Endothelial cell (in vitro differentiated cells): Measurements from ENCODE around the gene HSPD1. TPM values are rescaled to one million over a fixed set of nuclear protein-coding genes. Genes with fewer than 3 reads are reported as not detected.
"Not testable (repeated sequence)": the region's sequence is repeated elsewhere in the genome, so short reads cannot be mapped to it uniquely, and the experiment has no call there.

Source experiments
- DNase-seq: peaks from one replicate; pipeline ENCODE4 v3.0.0; 2021; ENCODE audit warnings: low spot score
- H3K27ac Mint-ChIP-seq: one replicate; pipeline ENCODE4 v1.8.0; 2021; ENCODE audit warnings: mixed read lengths, inconsistent platforms; ENCODE audit not compliant: unreplicated experiment
- H3K27me3 Mint-ChIP-seq: one replicate; pipeline ENCODE4 v1.8.0; 2021; ENCODE audit warnings: mild to moderate bottlenecking, moderate library complexity, mixed read lengths, inconsistent platforms; ENCODE audit not compliant: unreplicated experiment
- H3K36me3 Mint-ChIP-seq: one replicate; pipeline ENCODE4 v1.8.0; 2021; ENCODE audit warnings: mild to moderate bottlenecking, low read depth, mixed read lengths, inconsistent platforms; ENCODE audit not compliant: unreplicated experiment
- H3K4me1 Mint-ChIP-seq: one replicate; pipeline ENCODE4 v1.8.0; 2021; ENCODE audit warnings: mild to moderate bottlenecking, mixed read lengths, inconsistent platforms; ENCODE audit not compliant: unreplicated experiment
- H3K4me3 Mint-ChIP-seq: one replicate; pipeline ENCODE4 v1.8.0; 2021; ENCODE audit warnings: mild to moderate bottlenecking, mixed read lengths, inconsistent platforms; ENCODE audit not compliant: unreplicated experiment
- H3K9me3 Mint-ChIP-seq: one replicate; pipeline ENCODE4 v1.8.0; 2021; ENCODE audit warnings: mixed read lengths, inconsistent platforms; ENCODE audit not compliant: unreplicated experiment
- total RNA-seq: library from RNA; stranded (reverse); fragmentation: NEBNext Ultra II Directional; extraction: Animal tissue kit (Norgen Biotek cat#: 25700); gene quantifications from one replicate; pipeline ENCODE4 v1.2.1, GENCODE V29; 2021; ENCODE audit not compliant: unreplicated experiment
- TF ChIP-seq, protein P1 (sequence below): fragments of 200-600 bp; sonication (generic); IDR thresholded peaks from one replicate; pipeline ENCODE4 v1.5.0; 2021; ENCODE audit warnings: antibody characterized with exemption; ENCODE audit not compliant: unreplicated experiment

Gene HSPD1
- total RNA-seq, 1 donor from 2014 or later = 212 TPM

DNA sequence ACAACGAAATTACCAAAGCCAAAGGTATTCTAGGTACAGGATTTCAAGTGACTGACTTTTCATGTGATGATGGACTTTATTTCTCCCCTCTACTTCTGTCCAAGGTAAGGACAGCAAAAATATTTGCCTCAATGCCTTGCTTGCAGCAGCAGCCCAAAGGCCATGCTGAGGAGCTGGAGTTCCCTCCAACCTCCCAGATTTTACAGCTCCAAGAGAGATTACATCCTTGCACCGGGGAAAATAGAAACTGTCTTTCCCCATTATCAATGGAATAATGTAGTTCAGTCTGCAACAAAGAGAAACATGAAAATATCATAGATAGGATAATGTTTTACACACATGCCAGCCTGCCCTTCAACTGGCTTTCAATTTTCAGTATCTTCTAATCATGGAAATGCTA lies 13.5 kb downstream of the HSPD1 start:
- DNase-seq = no peak
- Mint-ChIP-seq H3K27me3 (peaks cover 2% of the 10 kb centered on the region), H3K4me1 (no peaks in the 10 kb centered on the region), H3K9me3 (no peaks in the 10 kb centered on the region), H3K27ac (no peak overlapping the region), H3K4me3 (peak overlapping the region; percentile 78), H3K36me3 (peaks cover 38% of the 10 kb centered on the region)
- TF ChIP-seq, protein P1, sequence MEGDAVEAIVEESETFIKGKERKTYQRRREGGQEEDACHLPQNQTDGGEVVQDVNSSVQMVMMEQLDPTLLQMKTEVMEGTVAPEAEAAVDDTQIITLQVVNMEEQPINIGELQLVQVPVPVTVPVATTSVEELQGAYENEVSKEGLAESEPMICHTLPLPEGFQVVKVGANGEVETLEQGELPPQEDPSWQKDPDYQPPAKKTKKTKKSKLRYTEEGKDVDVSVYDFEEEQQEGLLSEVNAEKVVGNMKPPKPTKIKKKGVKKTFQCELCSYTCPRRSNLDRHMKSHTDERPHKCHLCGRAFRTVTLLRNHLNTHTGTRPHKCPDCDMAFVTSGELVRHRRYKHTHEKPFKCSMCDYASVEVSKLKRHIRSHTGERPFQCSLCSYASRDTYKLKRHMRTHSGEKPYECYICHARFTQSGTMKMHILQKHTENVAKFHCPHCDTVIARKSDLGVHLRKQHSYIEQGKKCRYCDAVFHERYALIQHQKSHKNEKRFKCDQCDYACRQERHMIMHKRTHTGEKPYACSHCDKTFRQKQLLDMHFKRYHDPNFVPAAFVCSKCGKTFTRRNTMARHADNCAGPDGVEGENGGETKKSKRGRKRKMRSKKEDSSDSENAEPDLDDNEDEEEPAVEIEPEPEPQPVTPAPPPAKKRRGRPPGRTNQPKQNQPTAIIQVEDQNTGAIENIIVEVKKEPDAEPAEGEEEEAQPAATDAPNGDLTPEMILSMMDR = no peak

- H3K36me3 Mint-ChIP-seq = peaks cover 41% of the 10 kb centered on the region
- DNase-seq, H3K4me3 Mint-ChIP-seq, H3K27me3 Mint-ChIP-seq, H3K9me3 Mint-ChIP-seq, H3K4me1 Mint-ChIP-seq: not testable (repeated sequence)
- peak overlapping the region; percentile 31 for H3K27ac Mint-ChIP-seq
These were observed 15.4 kb downstream of the HSPD1 start for GRCh38 chr2:197484248-197484647.

- Mint-ChIP-seq H3K4me3 (peak overlapping the region; percentile 10), H3K4me1 (peaks cover 21% of the 10 kb centered on the region), H3K27ac (no peak overlapping the region), H3K27me3 (peaks cover 4% of the 10 kb centered on the region), H3K36me3 (peaks cover 22% of the 10 kb centered on the region), H3K9me3 (no peaks in the 10 kb centered on the region)
- TF ChIP-seq, protein P1 = no peak
- no peak for DNase-seq
These were observed 19.2 kb downstream of the HSPD1 start for GRCh38 chr2:197480165-197481036.

DNA sequence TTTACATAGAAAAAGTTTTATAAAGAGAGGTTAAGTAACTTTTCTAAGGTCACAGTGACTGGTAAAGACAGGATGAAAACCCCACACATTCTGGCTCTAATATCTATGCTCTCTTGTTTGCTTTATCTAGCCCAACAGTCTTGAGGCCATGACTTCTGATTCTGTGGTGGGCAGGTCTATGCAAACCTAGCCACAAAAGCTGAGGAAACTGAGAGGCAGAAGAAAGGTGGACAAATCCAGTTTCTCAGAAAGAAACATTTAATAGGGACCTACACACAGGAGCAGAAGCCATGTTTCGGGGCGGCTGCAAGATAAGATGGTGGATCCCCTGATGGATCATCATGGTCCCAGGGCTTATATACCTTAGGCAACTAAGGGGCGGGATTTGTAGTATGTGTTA lies 21.8 kb downstream of the HSPD1 start:
- DNase-seq = no peak
- Mint-ChIP-seq H3K9me3 (no peaks in the 10 kb centered on the region), H3K4me1 (peaks cover 22% of the 10 kb centered on the region), H3K27me3 (peaks cover 3% of the 10 kb centered on the region), H3K36me3 (peaks cover 17% of the 10 kb centered on the region), H3K4me3 (no peak overlapping the region), H3K27ac (peak overlapping the region; percentile 79)
- TF ChIP-seq, protein P1 = no peak

- peaks cover 17% of the 10 kb centered on the region for H3K36me3 Mint-ChIP-seq
- H3K4me3 Mint-ChIP-seq = no peak overlapping the region
- H3K4me1 Mint-ChIP-seq = peaks cover 3% of the 10 kb centered on the region
- TF ChIP-seq, protein P1 = no peak
- H3K27me3 Mint-ChIP-seq = peaks cover 2% of the 10 kb centered on the region
- H3K9me3 Mint-ChIP-seq = no peaks in the 10 kb centered on the region
- no peak overlapping the region for H3K27ac Mint-ChIP-seq
- DNase-seq = no peak
These were observed 27.5 kb downstream of the HSPD1 start for GRCh38 chr2:197472166-197472565.
